Neutrophil (primary cell): ENCODE measurements around the gene ZNF354C.

Experiments used
- H3K27ac ChIP-seq: fragments of 200-600 bp; sonication (generic); 2 replicates; pipeline ENCODE4 v1.5.1; 2016; ENCODE audit warnings: mild to moderate bottlenecking, moderate library complexity
- H3K27me3 ChIP-seq: fragments of 200-600 bp; sonication (generic); 2 replicates; pipeline ENCODE4 v1.6.0; 2016; ENCODE audit warnings: mild to moderate bottlenecking
- H3K36me3 ChIP-seq: fragments of 200-600 bp; sonication (generic); 2 replicates; pipeline ENCODE4 v1.5.1; 2017
- H3K4me1 ChIP-seq, 2 experiments: fragments of 200-600 bp in 1 of 2; sonication (generic) in 1 of 2; 1 replicate in 1 of 2; 2 replicates in 1 of 2; pipeline versions ENCODE4 v1.5.1 to v1.6.1; 2013 to 2016; ENCODE audit warnings: low read depth in 1 of 2, low read length in 1 of 2, mild to moderate bottlenecking in 1 of 2, moderate library complexity in 1 of 2; ENCODE audit not compliant: control insufficient read depth in 1 of 2, insufficient read depth in 1 of 2
- H3K4me3 ChIP-seq, 2 experiments: fragments of 200-600 bp in 1 of 2; sonication (generic) in 1 of 2; 1 replicate in 1 of 2; 2 replicates in 1 of 2; pipeline ENCODE4 v1.5.1; 2013 to 2016; ENCODE audit warnings: low read depth in 1 of 2, low read length in 1 of 2, mild to moderate bottlenecking in 1 of 2, moderate library complexity in 1 of 2
- H3K9me3 ChIP-seq: fragments of 200-600 bp; sonication (generic); 2 replicates; pipeline ENCODE4 v1.5.1; 2016
- TF ChIP-seq, protein P1 (sequence below): fragments of 200-600 bp; sonication (generic); IDR thresholded peaks from 2 replicates; pipeline ENCODE4 v1.5.1; 2016; ENCODE audit warnings: antibody characterized with exemption

ZNF354C gene

DNA sequence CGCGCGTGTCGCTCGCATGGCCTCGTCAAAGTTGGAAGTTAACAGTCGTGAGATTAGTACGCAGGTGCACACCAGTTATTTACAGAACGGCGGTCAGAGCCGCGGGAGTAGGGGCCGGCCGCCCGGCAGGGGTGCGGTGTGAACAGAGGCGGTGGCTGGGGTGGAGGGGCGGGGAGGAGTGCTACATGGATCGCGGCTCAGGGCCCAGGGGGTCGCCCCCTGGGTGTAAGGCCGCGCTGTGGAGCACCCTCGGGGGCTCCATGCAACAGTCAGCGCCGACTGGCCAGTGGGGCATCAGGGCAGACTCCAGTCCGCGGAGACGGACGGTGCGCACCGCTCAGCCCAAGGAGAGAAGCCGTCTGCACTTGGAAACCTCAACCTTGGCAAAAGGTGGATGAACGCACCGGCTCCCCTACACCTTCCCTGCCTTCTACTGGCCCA is 60.3 kb downstream of the ZNF354C start:
- TF ChIP-seq, protein P1, sequence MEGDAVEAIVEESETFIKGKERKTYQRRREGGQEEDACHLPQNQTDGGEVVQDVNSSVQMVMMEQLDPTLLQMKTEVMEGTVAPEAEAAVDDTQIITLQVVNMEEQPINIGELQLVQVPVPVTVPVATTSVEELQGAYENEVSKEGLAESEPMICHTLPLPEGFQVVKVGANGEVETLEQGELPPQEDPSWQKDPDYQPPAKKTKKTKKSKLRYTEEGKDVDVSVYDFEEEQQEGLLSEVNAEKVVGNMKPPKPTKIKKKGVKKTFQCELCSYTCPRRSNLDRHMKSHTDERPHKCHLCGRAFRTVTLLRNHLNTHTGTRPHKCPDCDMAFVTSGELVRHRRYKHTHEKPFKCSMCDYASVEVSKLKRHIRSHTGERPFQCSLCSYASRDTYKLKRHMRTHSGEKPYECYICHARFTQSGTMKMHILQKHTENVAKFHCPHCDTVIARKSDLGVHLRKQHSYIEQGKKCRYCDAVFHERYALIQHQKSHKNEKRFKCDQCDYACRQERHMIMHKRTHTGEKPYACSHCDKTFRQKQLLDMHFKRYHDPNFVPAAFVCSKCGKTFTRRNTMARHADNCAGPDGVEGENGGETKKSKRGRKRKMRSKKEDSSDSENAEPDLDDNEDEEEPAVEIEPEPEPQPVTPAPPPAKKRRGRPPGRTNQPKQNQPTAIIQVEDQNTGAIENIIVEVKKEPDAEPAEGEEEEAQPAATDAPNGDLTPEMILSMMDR: no peak
- H3K4me3 ChIP-seq: no peak overlapping the region
- H3K27ac ChIP-seq: no peak overlapping the region
- no peaks in the 10 kb centered on the region for H3K36me3 ChIP-seq
- H3K27me3 ChIP-seq: no peaks in the 10 kb centered on the region
- H3K9me3 ChIP-seq: peaks cover 13% of the 10 kb centered on the region
- no peaks in the 10 kb centered on the region for H3K4me1 ChIP-seq

DNA sequence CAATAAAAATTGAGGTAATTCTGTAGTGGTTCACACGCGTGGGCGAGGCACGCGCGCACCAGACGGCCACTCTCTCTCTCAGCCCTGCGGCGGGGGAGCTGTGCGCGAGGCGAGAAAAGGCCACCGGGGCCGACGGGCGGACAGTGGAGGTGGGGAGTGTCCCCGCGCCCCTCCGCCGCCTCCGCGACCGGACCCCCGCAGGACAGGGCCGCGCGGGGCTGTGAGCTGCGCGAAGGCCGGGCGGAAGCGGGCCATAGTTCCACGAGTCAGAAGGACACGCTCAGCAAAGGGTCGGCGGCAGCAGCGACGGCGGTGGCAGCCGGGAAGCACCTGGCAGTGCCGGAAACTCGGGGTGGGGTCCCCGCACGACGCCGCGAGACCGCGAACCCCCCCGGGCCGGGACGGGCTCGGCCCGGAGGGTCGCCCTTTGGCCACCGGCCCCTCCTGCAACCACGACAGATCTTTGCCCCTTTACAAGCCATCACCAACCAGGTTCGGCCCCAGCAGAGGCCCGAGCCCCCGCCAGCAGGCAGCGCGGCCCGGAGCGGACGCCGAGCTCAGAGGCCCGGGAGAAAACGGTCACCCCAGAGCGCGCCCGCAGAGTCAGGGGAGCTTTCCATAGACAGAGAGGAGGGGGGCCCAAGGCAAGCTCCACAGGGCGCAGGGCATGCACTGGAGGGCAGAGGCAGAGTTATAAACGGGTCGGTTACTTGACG is 60.9 kb downstream of the ZNF354C start:
- Histone ChIP-seq H3K4me1 (no peaks in the 10 kb centered on the region), H3K4me3 (no peak overlapping the region), H3K9me3 (peaks cover 17% of the 10 kb centered on the region), H3K27me3 (no peaks in the 10 kb centered on the region), H3K36me3 (no peaks in the 10 kb centered on the region), H3K27ac (no peak overlapping the region)
- TF ChIP-seq, protein P1: no peak

DNA sequence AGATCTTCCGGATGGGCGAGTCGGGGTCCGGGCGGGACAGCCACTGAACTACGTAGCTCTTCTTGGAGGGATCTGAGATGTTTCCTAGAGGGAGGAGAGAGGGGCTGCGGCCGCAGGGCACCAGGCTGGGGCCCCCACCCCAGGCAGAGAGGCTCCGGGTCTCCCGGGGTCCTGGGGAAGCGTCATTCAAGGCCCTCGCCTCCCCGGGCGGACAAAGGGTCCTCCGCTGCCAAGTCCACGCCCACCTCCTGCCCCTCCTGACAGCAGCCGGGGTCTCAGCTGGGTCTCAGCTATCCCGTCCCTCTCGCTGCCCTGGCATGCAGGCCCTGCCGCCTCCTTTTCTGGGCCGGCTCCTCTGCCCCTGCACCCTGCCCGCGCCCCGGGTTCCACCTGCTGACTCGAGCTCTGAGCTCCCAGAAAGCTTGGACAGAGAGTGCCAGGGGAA is 61.5 kb downstream of the ZNF354C start:
- no peaks in the 10 kb centered on the region for H3K36me3 ChIP-seq
- no peak overlapping the region for H3K27ac ChIP-seq
- H3K27me3 ChIP-seq: no peaks in the 10 kb centered on the region
- H3K9me3 ChIP-seq: peaks cover 17% of the 10 kb centered on the region
- TF ChIP-seq, protein P1: no peak
- H3K4me1 ChIP-seq: no peaks in the 10 kb centered on the region
- no peak overlapping the region for H3K4me3 ChIP-seq

DNA sequence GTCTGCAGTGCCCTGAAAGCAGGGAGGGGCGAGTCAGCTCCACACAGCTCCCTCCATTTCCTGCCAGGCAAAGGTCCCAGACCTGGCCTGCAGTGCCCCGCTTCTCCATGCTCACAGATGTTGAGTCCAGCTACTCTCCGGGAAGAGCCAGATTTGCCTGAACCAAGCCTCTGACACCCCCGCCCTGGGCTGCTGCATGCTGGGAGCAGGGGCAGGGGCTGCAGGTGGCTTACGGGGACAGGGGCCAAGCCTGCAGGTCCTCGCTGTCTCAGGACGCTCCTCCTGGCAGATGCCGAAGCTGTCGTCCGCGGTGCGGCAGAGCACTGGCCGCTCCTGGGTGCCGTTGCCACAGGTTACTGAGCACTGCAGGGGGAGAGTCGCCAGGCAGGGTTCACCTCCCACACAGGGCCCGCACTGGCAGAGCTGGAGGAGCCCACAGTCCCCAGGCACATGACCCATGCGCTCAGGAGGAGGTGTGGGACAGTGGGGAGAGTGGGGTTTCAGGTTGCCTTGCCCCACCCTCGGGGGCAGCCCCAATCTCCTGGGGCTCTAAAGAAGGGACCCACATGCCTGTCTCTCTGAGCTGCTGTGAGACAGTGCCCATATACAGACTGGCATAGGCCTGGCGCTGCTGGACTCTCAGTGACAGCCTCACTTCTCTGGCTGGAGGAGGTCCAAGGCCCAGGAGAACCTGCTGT is 62.4 kb downstream of the ZNF354C start:
- no peak overlapping the region for H3K4me3 ChIP-seq
- no peaks in the 10 kb centered on the region for H3K36me3 ChIP-seq
- no peaks in the 10 kb centered on the region for H3K4me1 ChIP-seq
- H3K27me3 ChIP-seq: no peaks in the 10 kb centered on the region
- H3K9me3 ChIP-seq: peaks cover 17% of the 10 kb centered on the region
- H3K27ac ChIP-seq: no peak overlapping the region
- TF ChIP-seq, protein P1: no peak

DNA sequence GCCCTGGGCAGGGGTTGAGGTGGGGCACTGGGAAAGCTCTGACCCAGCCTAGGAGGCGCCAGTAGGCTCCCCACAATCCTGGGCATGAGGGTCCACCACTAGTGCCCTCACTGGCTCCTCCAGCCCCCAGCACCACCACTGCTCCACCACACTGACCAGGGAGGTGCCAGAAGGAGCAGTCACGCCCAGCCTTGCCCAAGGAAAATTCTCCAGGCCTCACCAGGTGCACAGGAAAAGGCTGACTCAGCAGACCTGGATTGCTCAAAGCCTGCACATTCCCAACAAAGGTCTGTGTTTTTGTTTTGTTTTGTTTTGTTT is 62.9 kb downstream of the ZNF354C start:
- H3K27ac ChIP-seq: no peak overlapping the region
- H3K27me3 ChIP-seq: no peaks in the 10 kb centered on the region
- no peaks in the 10 kb centered on the region for H3K4me1 ChIP-seq
- peaks cover 17% of the 10 kb centered on the region for H3K9me3 ChIP-seq
- no peak overlapping the region for H3K4me3 ChIP-seq
- TF ChIP-seq, protein P1: no peak
- no peaks in the 10 kb centered on the region for H3K36me3 ChIP-seq
